A549 treated with GW870086 at 1 μM for 4 hours (cell line): Measurements from ENCODE around the gene KCNB1. TPM values are rescaled to one million over a fixed set of nuclear protein-coding genes. Genes with fewer than 3 reads are reported as not detected.

Experiments used
- total RNA-seq: library from RNA; stranded (reverse); fragments of 200-300 nt; extraction: Qiagen RNA extraction; gene quantifications from 5 replicates; pipeline ENCODE4 v1.2.3, GENCODE V29; 2022; ENCODE audit warnings: low read depth

The KCNB1 gene
- total RNA-seq = 0.41 to 4.3 TPM (median 1.0 TPM) in 5 replicates

DNA sequence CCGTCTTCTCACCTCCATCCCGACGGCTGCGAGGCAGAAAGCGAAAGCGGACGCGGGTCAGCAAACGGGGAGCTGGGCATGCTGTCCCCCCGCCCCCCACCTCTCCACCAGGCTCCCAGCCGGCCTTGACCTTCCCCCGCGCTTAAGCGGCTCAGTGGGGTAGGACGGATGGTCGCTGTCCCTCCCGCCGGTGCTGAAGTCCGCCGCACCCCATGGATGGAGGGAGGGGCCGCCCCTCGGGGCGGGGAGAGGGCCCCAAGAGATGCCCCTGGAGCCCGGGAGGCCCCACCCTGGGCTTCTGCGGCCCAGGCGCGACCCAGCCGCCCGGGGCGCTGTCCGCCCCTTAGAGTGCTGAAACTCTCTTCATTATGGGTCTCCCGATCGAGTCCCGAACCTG, at the start of gene KCNB1:
Gene KCNB1, minus strand, starts transcription at position 48 of the 397 bp plus-strand sequence. CDS start 188 bp downstream, outside the sequence.

Other genes starting within 250 kb of the KCNB1 start
- 21.1 to 25.1 TPM (median 23.2 TPM) in 5 replicates for gene ZNFX1, start 204.6 kb downstream of the KCNB1 start, total RNA-seq
- 0.02 to 0.09 TPM (median 0.06 TPM) in 3 of 5 replicates, not detected in the others for gene PTGIS, start 85.5 kb upstream of the KCNB1 start, total RNA-seq
- 45.8 to 64.2 TPM (median 59.5 TPM) in 5 replicates for gene B4GALT5, start 231.2 kb upstream of the KCNB1 start, total RNA-seq